HG02884 (cell line): ENCODE results near the gene GADD45G.

Source experiments
- ATAC-seq: cut with Tn5 transposase; IDR thresholded peaks from one replicate; pipeline ENCODE4 v1.9.1; 2021; ENCODE audit warnings: mild to moderate bottlenecking, moderate library complexity; ENCODE audit not compliant: unreplicated experiment

The GADD45G gene

GRCh38 chr9:89608641-89609335 lies 4.0 kb downstream of the GADD45G start:
- ATAC-seq, result no peak

- no peak for ATAC-seq
Measured at GRCh38 chr9:89609426-89610006, 4.7 kb downstream of the GADD45G start.

- no peak for ATAC-seq
Measured at GRCh38 chr9:89610391-89610925, 5.6 kb downstream of the GADD45G start.

- ATAC-seq, result no peak
Measured at GRCh38 chr9:89611425-89611824, 6.6 kb downstream of the GADD45G start.

GRCh38 chr9:89612566-89613278 lies 7.9 kb downstream of the GADD45G start:
- no peak for ATAC-seq

- no peak for ATAC-seq
Measured at GRCh38 chr9:89613912-89614892, 9.4 kb downstream of the GADD45G start.

GRCh38 chr9:89615661-89616060 lies 10.8 kb downstream of the GADD45G start:
- no peak for ATAC-seq

- ATAC-seq, result no peak
Measured at GRCh38 chr9:89616411-89616810, 11.6 kb downstream of the GADD45G start.

- no peak for ATAC-seq
Measured at GRCh38 chr9:89617978-89618377, 13.2 kb downstream of the GADD45G start.

GRCh38 chr9:89619019-89619418 lies 14.2 kb downstream of the GADD45G start:
- no peak for ATAC-seq

- no peak for ATAC-seq
Measured at GRCh38 chr9:89619424-89620138, 14.8 kb downstream of the GADD45G start.

- no peak for ATAC-seq
Measured at GRCh38 chr9:89621031-89621430, 16.2 kb downstream of the GADD45G start.

- no peak for ATAC-seq
Measured at GRCh38 chr9:89621676-89622075, 16.9 kb downstream of the GADD45G start.

- no peak for ATAC-seq
Measured at GRCh38 chr9:89622933-89623861, 18.4 kb downstream of the GADD45G start.

GRCh38 chr9:89623925-89624420 lies 19.2 kb downstream of the GADD45G start:
- no peak for ATAC-seq

GRCh38 chr9:89625721-89626687 lies 21.2 kb downstream of the GADD45G start:
- no peak for ATAC-seq

- no peak for ATAC-seq
Measured at GRCh38 chr9:89626741-89627265, 22.0 kb downstream of the GADD45G start.
